Hematopoietic multipotent progenitor cell treated with erythropoietin and hydrocortisone succinate and interleukin-3 and kit ligand, for 8 days (in vitro differentiated cells): ENCODE data around the gene HOXB8.

ENCODE experiments used
- DNase-seq: peaks from one replicate; pipeline ENCODE4 v3.0.0-alpha.2; 2015

Gene HOXB8

GRCh38 chr17:48615047-48615962, at the start of gene HOXB8:
Gene HOXB8, minus strand, starts transcription at chr17:48615292. Its CDS starts 588 bp downstream, at chr17:48614704.
- no peak for DNase-seq

GRCh38 chr17:48663134-48663924, 48.2 kb upstream of the HOXB8 start:
- no peak for DNase-seq

GRCh38 chr17:48655913-48656312, 40.8 kb upstream of the HOXB8 start:
- DNase-seq: no peak

DNA sequence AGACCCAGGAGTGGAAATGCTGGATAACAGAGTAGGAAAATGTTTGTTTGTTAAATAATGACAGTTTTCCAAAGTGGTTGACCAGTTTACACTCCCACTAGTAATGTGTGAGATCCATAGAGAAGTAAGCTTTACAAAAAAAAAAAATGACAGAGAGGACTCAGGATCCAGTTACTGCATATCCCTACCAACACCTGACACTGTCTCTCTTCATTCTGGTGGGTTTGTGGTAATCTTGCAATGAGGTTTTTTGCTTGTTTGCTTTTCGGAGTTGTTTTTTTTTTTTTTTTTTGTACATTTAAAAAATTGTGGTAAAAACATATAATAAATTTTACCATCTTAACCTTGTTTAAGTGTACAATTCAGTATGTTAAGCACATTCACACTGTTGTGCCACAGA, 34.6 kb upstream of the HOXB8 start:
- no peak for DNase-seq

GRCh38 chr17:48647963-48648245, 32.8 kb upstream of the HOXB8 start:
- DNase-seq: no peak

GRCh38 chr17:48647103-48647962, 32.2 kb upstream of the HOXB8 start:
- no peak for DNase-seq

DNA sequence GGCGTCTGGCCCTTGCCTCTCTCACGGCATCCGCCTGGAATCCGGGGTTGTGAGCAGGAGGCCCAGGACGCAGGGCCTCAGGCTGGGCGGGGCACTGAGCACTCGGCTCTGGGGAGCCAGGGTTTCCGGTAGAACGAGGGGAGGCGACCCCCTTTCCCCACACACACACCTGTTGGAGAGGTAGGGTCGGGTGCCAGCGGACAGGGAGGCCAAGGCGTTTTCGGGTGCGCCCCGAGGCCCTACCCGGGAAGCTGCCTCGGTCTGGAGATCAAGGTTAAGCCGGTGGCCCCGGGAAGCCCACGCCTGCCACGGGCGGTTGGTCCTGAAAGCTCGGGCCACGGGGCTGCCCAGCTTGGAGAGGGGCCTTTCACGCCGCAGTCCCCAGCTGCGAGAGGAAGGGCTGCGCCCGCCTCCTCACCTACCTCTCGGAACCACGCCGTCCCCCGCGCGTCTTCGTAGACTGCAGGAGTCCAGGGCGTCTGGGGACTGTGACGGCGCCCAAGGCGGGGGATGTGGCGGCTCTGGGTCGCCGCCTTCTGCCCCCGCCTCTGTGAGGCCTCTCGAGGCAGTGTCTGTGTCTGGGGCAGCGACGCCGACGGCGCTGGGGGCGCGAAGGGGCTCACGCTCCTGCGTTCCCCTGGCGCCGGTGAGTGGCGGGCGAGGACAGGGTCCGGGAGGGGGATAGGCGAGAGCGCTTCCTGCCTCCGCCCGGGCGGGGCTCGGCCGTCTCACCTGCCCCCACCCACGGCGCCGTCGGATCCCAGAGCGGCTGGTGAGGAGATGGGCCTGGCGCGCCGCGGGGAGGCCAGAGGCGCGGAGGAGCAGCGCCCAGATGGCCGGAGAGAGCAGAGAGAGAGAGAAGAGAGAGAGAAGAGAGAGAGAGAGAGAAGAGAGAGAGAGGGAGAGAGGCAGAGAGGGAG, 31.4 kb upstream of the HOXB8 start:
- no peak for DNase-seq

DNA sequence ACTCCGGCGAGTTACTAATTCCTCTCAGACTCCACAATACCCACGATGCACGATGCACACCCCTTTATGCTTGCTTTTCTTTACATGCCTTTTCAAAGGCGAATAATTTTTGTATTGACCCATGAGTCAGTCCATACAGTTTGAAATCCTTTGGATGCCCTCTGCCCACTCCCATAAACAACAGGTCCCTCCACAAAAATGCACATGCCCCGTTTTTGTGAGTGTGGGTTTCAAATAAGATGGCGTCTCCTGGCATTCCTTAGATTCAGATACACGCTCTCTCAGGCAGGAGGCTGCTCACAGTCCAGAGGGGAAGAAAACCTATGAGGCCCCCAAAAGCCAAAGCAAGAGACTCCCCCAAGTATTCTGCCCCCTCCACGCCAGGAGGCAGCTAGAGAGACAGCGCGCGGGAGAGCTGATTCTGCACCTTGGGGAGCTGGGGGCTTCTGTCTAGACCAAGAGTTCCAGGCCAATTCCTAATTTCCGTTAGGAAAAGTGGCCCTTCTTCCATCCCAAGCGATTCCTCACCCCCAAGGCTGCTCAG, 30.6 kb upstream of the HOXB8 start:
- DNase-seq: no peak

DNA sequence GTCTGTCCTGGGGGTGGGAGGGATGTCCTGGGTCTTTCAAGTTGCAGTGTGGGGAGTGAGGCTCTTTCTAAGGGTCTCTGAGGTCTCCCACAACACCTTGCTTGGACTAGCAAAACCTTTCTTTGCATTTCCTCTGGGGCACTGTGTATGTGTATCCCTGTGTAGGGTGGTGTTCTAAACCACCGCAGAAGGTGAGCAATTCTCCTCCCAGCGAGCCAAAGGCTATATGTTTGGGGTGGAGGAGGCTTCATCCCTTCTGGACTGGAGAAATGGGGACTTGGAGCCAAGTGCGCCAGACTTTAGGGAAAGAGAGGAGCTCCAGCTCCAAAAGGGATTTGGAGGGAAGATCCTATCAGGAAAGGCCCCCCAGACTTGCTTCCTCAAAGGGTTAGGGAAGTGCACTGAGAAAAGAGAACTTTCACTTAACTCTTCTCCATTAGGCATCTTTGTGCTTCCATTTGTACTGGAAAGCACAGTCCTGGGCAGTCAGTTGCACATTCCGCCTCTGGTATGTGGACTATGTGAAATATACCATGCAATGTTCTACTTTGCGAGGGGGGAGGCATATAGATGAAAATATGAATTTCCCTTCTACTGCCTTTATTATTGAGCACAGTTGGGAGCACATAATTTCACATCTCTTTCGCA, 29.9 kb upstream of the HOXB8 start:
- no peak for DNase-seq

GRCh38 chr17:48644159-48644558, 29.1 kb upstream of the HOXB8 start:
- DNase-seq: no peak

DNA sequence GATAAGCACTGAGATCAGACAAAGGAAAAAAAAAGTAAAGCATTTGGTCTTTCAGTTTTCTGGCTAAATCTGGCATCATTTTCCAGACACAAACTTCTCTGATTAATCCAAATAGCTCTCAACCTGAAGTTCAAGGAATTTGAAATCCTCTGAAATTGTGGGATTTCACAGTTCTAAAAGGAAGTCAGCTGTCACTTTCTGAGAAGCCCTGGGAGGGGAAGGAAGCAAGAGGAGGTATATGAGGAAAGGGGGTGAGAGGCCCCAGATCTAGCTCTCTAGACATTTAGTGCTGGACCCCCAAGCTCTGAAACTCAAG, 28.6 kb upstream of the HOXB8 start:
- DNase-seq: no peak

DNA sequence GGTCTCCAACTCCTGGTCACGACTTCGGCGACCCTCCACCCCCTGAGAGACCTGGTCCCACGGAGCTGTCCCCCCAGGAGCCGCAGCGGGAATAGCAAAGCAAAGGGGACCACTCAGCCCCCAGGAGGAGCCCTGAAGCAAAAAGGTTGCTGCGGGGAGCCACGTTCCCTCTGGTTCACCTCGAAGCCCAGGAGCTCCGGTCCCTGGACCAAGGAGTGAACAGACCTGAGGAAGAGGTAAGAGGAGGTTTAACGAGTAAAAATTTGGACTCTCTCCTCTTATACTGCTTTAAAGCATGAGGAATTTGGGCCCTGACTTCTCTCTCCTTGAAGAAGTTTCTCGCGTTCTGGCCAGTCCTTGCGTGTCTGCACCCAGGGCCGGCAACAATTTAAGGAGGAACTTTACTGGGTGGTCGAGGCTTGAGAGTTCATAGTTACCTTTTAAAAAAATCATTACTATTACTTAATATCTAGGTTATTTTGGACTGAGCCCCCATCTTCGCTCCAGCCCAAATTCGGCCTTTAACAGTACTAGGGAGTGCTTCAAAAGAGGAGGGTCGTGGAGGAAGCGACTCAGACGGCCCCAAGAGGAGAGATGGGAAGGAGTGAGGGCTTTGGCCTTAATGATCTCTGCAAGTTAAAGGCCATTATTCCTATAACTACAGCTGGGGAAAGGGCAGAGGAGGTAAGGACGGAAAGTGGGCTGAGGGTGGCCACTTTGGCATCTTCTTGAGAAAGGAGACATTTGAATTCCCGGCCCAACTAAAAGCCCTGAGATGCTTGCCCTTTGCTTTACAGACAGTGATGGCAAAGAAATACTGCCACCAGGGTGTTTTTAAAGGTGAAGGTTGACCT, 28.0 kb upstream of the HOXB8 start:
- DNase-seq: no peak

GRCh38 chr17:48642059-48642842, 27.2 kb upstream of the HOXB8 start:
- no peak for DNase-seq

DNA sequence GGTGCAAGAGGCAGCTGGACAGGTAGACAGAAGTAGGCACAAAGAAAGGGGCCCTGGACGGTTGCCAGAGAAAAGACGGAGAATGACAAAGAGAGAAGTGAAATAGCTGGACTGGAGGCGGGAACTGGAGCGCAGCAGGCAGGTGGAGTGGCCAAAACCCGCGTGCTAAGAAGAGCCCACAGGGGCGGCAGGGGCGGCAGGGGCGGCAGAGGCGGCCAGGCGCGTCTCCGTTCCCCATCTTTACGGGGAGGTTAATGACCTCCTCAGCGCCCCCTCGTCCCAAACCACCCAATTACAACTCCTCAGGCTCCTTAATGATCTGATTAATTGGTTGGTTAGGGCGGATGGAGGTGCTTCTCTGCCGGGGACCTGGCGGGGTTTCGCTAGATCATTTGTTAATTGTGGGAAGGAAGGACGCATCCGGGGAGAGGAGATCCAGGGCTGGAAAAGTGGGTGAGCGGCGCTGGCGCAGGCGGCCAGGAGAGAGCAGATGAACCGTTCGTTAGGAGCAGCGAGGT, 26.5 kb upstream of the HOXB8 start:
- DNase-seq: no peak

DNA sequence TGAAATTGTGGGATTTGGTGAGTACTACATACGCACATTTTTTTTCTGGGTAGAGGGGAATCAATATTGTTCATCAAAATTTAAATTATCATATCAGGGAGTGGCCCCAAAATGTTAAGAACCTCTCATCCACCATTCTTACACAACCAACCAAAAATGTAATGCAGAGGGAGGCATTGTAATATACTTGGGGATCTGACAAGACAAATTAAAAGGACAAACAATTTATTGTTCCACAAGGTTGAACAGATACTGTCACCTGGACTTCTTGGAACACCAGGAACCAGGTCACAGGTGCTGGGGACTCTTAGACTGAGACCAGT, 25.7 kb upstream of the HOXB8 start:
- no peak for DNase-seq

DNA sequence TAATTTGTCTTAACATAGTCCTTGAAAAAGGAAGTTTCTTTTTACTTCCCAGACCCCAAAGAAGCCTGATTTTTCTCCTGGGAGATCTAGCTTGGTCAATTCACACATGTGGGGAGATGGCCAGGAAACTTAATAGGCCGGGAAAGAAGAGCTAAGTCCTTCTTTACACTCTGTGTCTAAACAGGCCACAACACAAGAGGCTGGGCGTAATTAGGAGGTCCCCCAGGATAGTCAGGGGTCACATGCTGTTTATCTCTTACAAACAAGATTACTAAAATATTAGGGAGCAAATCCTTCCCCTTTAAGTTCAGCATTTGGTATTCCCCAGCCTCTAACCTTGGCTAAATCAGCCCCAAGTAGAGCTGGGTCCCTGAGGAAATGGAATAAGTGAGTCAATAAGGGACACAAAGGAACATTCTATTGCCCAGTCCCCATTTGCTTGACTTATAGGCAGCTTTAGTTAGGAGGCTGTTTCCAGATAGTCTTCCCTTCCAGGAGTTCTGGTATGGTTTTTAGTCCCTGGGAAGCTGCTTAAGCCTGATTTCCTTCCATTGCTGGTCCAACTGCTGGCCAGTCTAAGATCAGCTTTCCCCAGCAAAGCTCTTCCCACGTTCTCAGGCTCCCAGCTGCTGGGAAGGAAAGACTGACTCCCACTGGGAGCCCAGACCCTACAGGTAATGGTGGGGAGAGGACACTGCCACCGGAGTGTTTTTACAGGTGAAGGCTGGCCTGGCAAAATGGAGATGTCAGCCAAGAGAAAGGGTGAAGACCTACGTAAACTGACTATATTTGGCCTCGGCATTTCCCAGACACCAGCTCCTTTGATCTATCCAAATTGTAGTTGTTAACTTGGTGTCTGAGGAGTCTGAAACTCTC, 25.1 kb upstream of the HOXB8 start:
- no peak for DNase-seq

DNA sequence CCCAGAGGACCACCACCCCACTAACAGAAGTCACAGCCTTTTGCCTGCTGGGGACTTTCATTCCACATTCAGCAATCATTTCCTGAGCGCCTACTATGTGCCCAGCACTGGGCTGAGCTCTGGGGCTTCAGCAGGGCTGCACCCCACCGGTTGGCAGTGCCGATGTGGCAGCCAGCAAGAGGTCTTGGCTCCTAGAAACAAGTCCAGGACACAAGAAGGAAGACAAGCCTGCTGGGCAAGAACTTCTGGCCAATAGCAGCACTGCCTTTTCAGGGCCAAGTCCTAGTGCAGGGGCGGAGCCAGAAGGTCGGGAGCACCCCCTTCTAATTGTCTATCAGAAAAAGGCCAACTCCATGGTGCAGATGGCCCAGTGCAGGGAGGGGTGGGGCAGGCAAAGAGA, 24.0 kb upstream of the HOXB8 start:
- no peak for DNase-seq
